GM21825 (cell line): ENCODE data around the gene SPATA31D1.
"Not testable (repeated sequence)": the region's sequence is repeated elsewhere in the genome, so short reads cannot be mapped to it uniquely, and the experiment has no call there.

Source experiments
- ATAC-seq: cut with Tn5 transposase; IDR thresholded peaks from one replicate; pipeline ENCODE4 v1.9.1; 2021; ENCODE audit warnings: mild to moderate bottlenecking, moderate library complexity; ENCODE audit not compliant: unreplicated experiment

SPATA31D1 gene

GRCh38 chr9:81988472-81988871 lies at the start of gene SPATA31D1:
Gene SPATA31D1, plus strand, starts transcription at chr9:81988772. Its CDS starts 47 bp downstream, at chr9:81988819.
- ATAC-seq = not testable (repeated sequence)

- not testable (repeated sequence) for ATAC-seq
These were observed 45.2 kb upstream of the SPATA31D1 start, which contains the start of gene SPATA31D3 for GRCh38 chr9:81943393-81943792. Gene SPATA31D3, plus strand, starts transcription at chr9:81943500. Its CDS starts 86 bp downstream, at chr9:81943586.

GRCh38 chr9:81948650-81949049 lies 39.9 kb upstream of the SPATA31D1 start:
- ATAC-seq = not testable (repeated sequence)

- no peak for ATAC-seq
These were observed 35.5 kb upstream of the SPATA31D1 start for GRCh38 chr9:81953096-81953495.

- no peak for ATAC-seq
These were observed 32.9 kb upstream of the SPATA31D1 start for GRCh38 chr9:81955625-81956024.

- ATAC-seq = no peak
These were observed 24.1 kb upstream of the SPATA31D1 start for GRCh38 chr9:81964218-81965171.

- ATAC-seq = no peak
These were observed 20.5 kb upstream of the SPATA31D1 start for GRCh38 chr9:81968026-81968425.

GRCh38 chr9:81969971-81970370 lies 18.6 kb upstream of the SPATA31D1 start:
- no peak for ATAC-seq

GRCh38 chr9:81971727-81972126 lies 16.8 kb upstream of the SPATA31D1 start:
- no peak for ATAC-seq

- ATAC-seq = no peak
These were observed 13.8 kb upstream of the SPATA31D1 start for GRCh38 chr9:81974764-81975163.

GRCh38 chr9:81976351-81976750 lies 12.2 kb upstream of the SPATA31D1 start:
- no peak for ATAC-seq

- no peak for ATAC-seq
These were observed 9.4 kb upstream of the SPATA31D1 start for GRCh38 chr9:81979196-81979595.

- no peak for ATAC-seq
These were observed 8.0 kb upstream of the SPATA31D1 start for GRCh38 chr9:81980568-81980967.

- ATAC-seq = no peak
These were observed 6.7 kb upstream of the SPATA31D1 start for GRCh38 chr9:81981883-81982282.

GRCh38 chr9:81984928-81985327 lies 3.6 kb upstream of the SPATA31D1 start:
- ATAC-seq = no peak

- no peak for ATAC-seq
These were observed 2.5 kb upstream of the SPATA31D1 start for GRCh38 chr9:81986051-81986450.

GRCh38 chr9:81989700-81990099 lies 1.1 kb downstream of the SPATA31D1 start:
- no peak for ATAC-seq

GRCh38 chr9:81993656-81994055 lies 5.1 kb downstream of the SPATA31D1 start:
- ATAC-seq = no peak

GRCh38 chr9:81999806-82000205 lies 11.2 kb downstream of the SPATA31D1 start:
- no peak for ATAC-seq

GRCh38 chr9:82010711-82011110 lies 22.1 kb downstream of the SPATA31D1 start:
- ATAC-seq = no peak

GRCh38 chr9:82011133-82011532 lies 22.6 kb downstream of the SPATA31D1 start:
- no peak for ATAC-seq

- no peak for ATAC-seq
These were observed 23.7 kb downstream of the SPATA31D1 start for GRCh38 chr9:82012276-82012675.
